BJ (cell line): ENCODE data around the gene SAPCD2. TPM values are rescaled to one million over a fixed set of nuclear protein-coding genes. Genes with fewer than 3 reads are reported as not detected.

ENCODE experiments used
- polyA plus RNA-seq: library from polyadenylated mRNA; depleted of rRNA; stranded (reverse); fragments of >200 nt; gene quantifications from 2 replicates; pipeline ENCODE4 v1.2.3, GENCODE V29; 2011; rRNA removed
- small RNA-seq: library from RNA; depleted of rRNA; stranded (forward); fragments of <200 nt; gene quantifications from one replicate; pipeline ENCODE3, GENCODE V24; 2012; ENCODE audit warnings: low replicate concordance, low read depth; ENCODE audit not compliant: insufficient read length

Gene SAPCD2
- polyA plus RNA-seq, 1 experiment = 8.6 TPM

Small RNA genes within 50 kb of the gene (small RNA-seq; reads per million reads assigned to genes)
- gene RF00153 = not detected

Other genes with a start within 250 kb of the SAPCD2 start
- 0.86 and 1.0 TPM in 2 replicates for gene AJM1, start 228.1 kb downstream of the SAPCD2 start, polyA plus RNA-seq
- gene PHPT1, start 221.1 kb downstream of the SAPCD2 start, polyA plus RNA-seq = 116 and 233 TPM in 2 replicates
- 0.86 and 1.6 TPM in 2 replicates for gene MAMDC4, start 218.2 kb downstream of the SAPCD2 start, polyA plus RNA-seq
- gene EDF1, start 204.2 kb downstream of the SAPCD2 start, polyA plus RNA-seq = 513 and 672 TPM in 2 replicates
- 9.6 and 13.6 TPM in 2 replicates for gene TRAF2, start 184.0 kb downstream of the SAPCD2 start, polyA plus RNA-seq
- 46.9 and 71.9 TPM in 2 replicates for gene FBXW5, start 125.8 kb downstream of the SAPCD2 start, polyA plus RNA-seq
- gene C8G, start 125.3 kb downstream of the SAPCD2 start, polyA plus RNA-seq = 0.48 and 0.60 TPM in 2 replicates
- 0.36 and 0.40 TPM in 2 replicates for gene LCN12, start 118.3 kb downstream of the SAPCD2 start, polyA plus RNA-seq
- 0.31 and 0.58 TPM in 2 replicates for gene PTGDS, start 93.1 kb downstream of the SAPCD2 start, polyA plus RNA-seq
- gene LCNL1, start 87.6 kb downstream of the SAPCD2 start, polyA plus RNA-seq = 0.01 and 0.06 TPM in 2 replicates
- 10.3 and 11.8 TPM in 2 replicates for gene PAXX, start 78.1 kb downstream of the SAPCD2 start, polyA plus RNA-seq
- 3.9 and 4.0 TPM in 2 replicates for gene CLIC3, start 74.0 kb downstream of the SAPCD2 start, polyA plus RNA-seq
- 8.7 and 16.0 TPM in 2 replicates for gene ABCA2, start 42.3 kb downstream of the SAPCD2 start, polyA plus RNA-seq
- not detected in 2 replicates for gene FUT7, start 38.5 kb downstream of the SAPCD2 start, polyA plus RNA-seq
- gene NPDC1, start 24.4 kb downstream of the SAPCD2 start, polyA plus RNA-seq = 21.8 and 31.9 TPM in 2 replicates
- not detected in 2 replicates for gene ENTPD2, start 16.5 kb downstream of the SAPCD2 start, polyA plus RNA-seq
- 2.8 and 5.6 TPM in 2 replicates for gene UAP1L1, start 7.0 kb upstream of the SAPCD2 start, polyA plus RNA-seq
- gene MAN1B1, start 16.4 kb upstream of the SAPCD2 start, polyA plus RNA-seq = 53.0 and 80.0 TPM in 2 replicates
- 66.7 and 94.4 TPM in 2 replicates for gene DPP7, start 44.2 kb upstream of the SAPCD2 start, polyA plus RNA-seq
- gene GRIN1, start 68.6 kb upstream of the SAPCD2 start, polyA plus RNA-seq = 0.04 and 0.10 TPM in 2 replicates
- not detected in 2 replicates for gene LRRC26, start 99.5 kb upstream of the SAPCD2 start, polyA plus RNA-seq
- not detected in 2 replicates for gene TMEM210, start 101.5 kb upstream of the SAPCD2 start, polyA plus RNA-seq
- 14.6 and 25.5 TPM in 2 replicates for gene ANAPC2, start 118.0 kb upstream of the SAPCD2 start, polyA plus RNA-seq
- gene SSNA1, start 118.1 kb upstream of the SAPCD2 start, polyA plus RNA-seq = 53.8 and 81.4 TPM in 2 replicates
- 2.9 and 3.5 TPM in 2 replicates for gene TPRN, start 130.2 kb upstream of the SAPCD2 start, polyA plus RNA-seq
- 37.8 and 43.8 TPM in 2 replicates for gene TMEM203, start 135.1 kb upstream of the SAPCD2 start, polyA plus RNA-seq
- 4.4 and 7.1 TPM in 2 replicates for gene NDOR1, start 135.1 kb upstream of the SAPCD2 start, polyA plus RNA-seq
- 0.26 and 0.39 TPM in 2 replicates for gene RNF208, start 151.7 kb upstream of the SAPCD2 start, polyA plus RNA-seq
- gene CYSRT1, start 154.6 kb upstream of the SAPCD2 start, polyA plus RNA-seq = 0.58 and 0.74 TPM in 2 replicates
- not detected in 2 replicates for gene RNF224, start 156.9 kb upstream of the SAPCD2 start, polyA plus RNA-seq
- gene SLC34A3, start 160.3 kb upstream of the SAPCD2 start, polyA plus RNA-seq = not detected in 2 replicates
- gene TUBB4B, start 170.7 kb upstream of the SAPCD2 start, polyA plus RNA-seq = 263 and 385 TPM in 2 replicates
- not detected in 2 replicates for gene STPG3, start 180.7 kb upstream of the SAPCD2 start, polyA plus RNA-seq
- 26.6 and 51.9 TPM in 2 replicates for gene NELFB, start 184.8 kb upstream of the SAPCD2 start, polyA plus RNA-seq
- gene TOR4A, start 207.2 kb upstream of the SAPCD2 start, polyA plus RNA-seq = 16.9 and 23.8 TPM in 2 replicates
- gene NRARP, start 231.7 kb upstream of the SAPCD2 start, polyA plus RNA-seq = 0.17 TPM in 2 replicates